ENCODE measurements around the gene HES4.

DNA sequence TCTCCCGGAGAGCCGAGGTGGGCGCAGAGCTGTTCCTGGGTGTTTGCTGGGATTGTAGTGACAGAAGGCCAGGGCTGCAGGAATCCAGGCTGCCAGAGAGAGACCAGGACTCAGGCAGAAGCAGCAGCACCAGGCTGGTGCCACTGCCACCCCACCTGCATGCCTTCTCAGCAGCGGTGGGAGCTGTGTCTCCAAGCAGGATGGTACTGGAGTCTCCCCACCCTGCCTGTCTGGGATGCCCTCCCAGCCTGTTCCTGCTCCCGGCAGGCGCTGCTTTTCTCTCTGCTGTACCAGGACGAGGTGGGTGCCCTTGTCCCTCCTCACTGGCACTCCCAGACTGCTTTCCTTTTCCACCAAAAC lies 4.5 kb upstream of the HES4 start:
- TF ChIP-seq, protein P1, sequence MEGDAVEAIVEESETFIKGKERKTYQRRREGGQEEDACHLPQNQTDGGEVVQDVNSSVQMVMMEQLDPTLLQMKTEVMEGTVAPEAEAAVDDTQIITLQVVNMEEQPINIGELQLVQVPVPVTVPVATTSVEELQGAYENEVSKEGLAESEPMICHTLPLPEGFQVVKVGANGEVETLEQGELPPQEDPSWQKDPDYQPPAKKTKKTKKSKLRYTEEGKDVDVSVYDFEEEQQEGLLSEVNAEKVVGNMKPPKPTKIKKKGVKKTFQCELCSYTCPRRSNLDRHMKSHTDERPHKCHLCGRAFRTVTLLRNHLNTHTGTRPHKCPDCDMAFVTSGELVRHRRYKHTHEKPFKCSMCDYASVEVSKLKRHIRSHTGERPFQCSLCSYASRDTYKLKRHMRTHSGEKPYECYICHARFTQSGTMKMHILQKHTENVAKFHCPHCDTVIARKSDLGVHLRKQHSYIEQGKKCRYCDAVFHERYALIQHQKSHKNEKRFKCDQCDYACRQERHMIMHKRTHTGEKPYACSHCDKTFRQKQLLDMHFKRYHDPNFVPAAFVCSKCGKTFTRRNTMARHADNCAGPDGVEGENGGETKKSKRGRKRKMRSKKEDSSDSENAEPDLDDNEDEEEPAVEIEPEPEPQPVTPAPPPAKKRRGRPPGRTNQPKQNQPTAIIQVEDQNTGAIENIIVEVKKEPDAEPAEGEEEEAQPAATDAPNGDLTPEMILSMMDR (IDR thresholded peaks at IDR 0.05; ENCODE audit: low read length): no peak
- TF ChIP-seq EZH2phosphoT487 (IDR thresholded peaks at IDR 0.05; ENCODE audit: low read length): no peak
- TF ChIP-seq EZH2 (optimal IDR thresholded peaks at IDR 0.05; ENCODE audit: low read depth, low read length): no peak

Data from MM.1S (cell line).